ENCODE results near the gene HOXA9.
A peak's percentile ranks its signal among the peaks of the same experiment; 100 is the strongest.

The HOXA9 gene

GRCh38 chr7:27163288-27164044, 1.9 kb downstream of the HOXA9 start:
- DNase-seq = no peak

GRCh38 chr7:27162561-27163287, 2.6 kb downstream of the HOXA9 start:
- DNase-seq = no peak

GRCh38 chr7:27161721-27162560, 3.4 kb downstream of the HOXA9 start:
- no peak for DNase-seq

GRCh38 chr7:27161214-27161720, 4.1 kb downstream of the HOXA9 start:
- DNase-seq = no peak

- DNase-seq = peak; percentile 85
Measured at GRCh38 chr7:27160546-27161213, 4.7 kb downstream of the HOXA9 start.

GRCh38 chr7:27160145-27160545, 5.2 kb downstream of the HOXA9 start:
- DNase-seq = no peak

- no peak for DNase-seq
Measured at GRCh38 chr7:27159266-27160144, 5.8 kb downstream of the HOXA9 start.

GRCh38 chr7:27158436-27159265, 6.7 kb downstream of the HOXA9 start:
- no peak for DNase-seq

- no peak for DNase-seq
Measured at GRCh38 chr7:27157702-27158431, 7.5 kb downstream of the HOXA9 start.

GRCh38 chr7:27156916-27157701, 8.2 kb downstream of the HOXA9 start:
- DNase-seq = peak; percentile 40

GRCh38 chr7:27156508-27156898, 8.8 kb downstream of the HOXA9 start, which contains the start of gene HOXA7:
TSS of gene HOXA7 (minus strand) at chr7:27156675. CDS start at chr7:27156545, 130 bp downstream.
- DNase-seq = peak; percentile 80

- DNase-seq = peak; percentile 47
Measured at GRCh38 chr7:27155816-27156507, 9.4 kb downstream of the HOXA9 start.

- DNase-seq = no peak
Measured at GRCh38 chr7:27154901-27155815, 10.2 kb downstream of the HOXA9 start.

- no peak for DNase-seq
Measured at GRCh38 chr7:27154369-27154768, 11.0 kb downstream of the HOXA9 start.

- no peak for DNase-seq
Measured at GRCh38 chr7:27153526-27153925, 11.8 kb downstream of the HOXA9 start.

GRCh38 chr7:27152816-27153442, 12.4 kb downstream of the HOXA9 start:
- DNase-seq = no peak
